Omental fat pad (tissue), 4 donors: ENCODE results near the gene POLQ. TPM values are rescaled to one million over a fixed set of nuclear protein-coding genes. Genes with fewer than 3 reads are reported as not detected.

Source experiments
- ATAC-seq: fragments of 150-250 bp; one replicate; pipeline ENCODE4 v1.9.1; 2016; ENCODE audit warnings: mild to moderate bottlenecking, moderate library complexity; ENCODE audit not compliant: low FRiP score
- DNase-seq: peaks from one replicate; pipeline ENCODE4 v3.0.0-alpha.2; 2019; ENCODE audit warnings: low spot score
- CTCF ChIP-seq, 3 donors: fragments of 450-650 bp; IDR thresholded peaks; one replicate each; pipeline ENCODE4 v1.5.1; 2016 to 2017; ENCODE audit warnings: antibody characterized with exemption in 3 of 3, mild to moderate bottlenecking in 3 of 3, moderate library complexity in 2 of 3
- total RNA-seq, 4 donors: library from RNA; depleted of rRNA; stranded (reverse); fragments of >200 nt; gene quantifications; one replicate each; pipeline ENCODE4 v1.1.0, GENCODE V29; 2016

The POLQ gene
- total RNA-seq, 4 donors from 2014 or later: 0.06 to 0.84 (median 0.25) TPM

DNA sequence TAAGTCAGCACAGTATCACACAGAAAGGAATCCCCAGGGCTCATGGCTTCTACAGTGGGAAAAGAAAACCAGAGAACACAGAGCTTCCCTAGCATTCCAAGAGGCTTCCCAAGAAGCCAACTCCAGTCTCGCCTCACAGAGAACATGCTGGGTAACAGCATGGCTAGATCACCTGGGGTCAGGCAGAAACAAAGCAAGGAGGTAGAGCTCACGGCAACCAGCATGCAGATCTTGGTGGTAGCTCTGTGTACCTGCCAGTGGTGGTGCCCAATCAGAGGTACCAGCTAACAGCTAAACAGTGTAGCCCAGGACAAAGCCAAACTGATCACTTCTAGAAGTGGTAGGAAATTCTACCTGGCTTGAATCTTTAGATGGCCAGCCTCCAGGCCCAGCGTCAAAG, 31.3 kb downstream of the POLQ start:
- TF ChIP-seq CTCF (IDR thresholded peaks at IDR 0.05): no peak
- ATAC-seq (no peak), DNase-seq (no peak)

DNA sequence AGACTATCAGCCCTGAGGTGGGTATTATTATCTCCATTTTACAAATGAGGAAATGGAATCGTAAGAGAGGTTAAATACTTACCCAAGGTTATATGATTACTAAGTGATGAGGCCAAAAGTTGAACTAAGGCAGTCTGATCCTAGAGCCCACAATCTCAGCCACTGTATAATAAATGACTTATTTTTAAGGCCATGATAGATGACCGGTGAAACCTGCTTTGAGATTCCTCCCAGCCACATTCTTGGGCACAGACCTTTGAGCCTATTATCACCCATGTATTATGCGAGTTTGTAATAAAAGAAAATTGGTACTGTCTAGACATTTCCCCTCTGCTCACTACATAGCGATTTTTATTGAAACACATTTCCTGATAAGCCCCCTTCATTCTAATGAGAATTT, 37.4 kb downstream of the POLQ start:
- DNase-seq (no peak), ATAC-seq (no peak)
- TF ChIP-seq CTCF (IDR thresholded peaks at IDR 0.05): no peak

DNA sequence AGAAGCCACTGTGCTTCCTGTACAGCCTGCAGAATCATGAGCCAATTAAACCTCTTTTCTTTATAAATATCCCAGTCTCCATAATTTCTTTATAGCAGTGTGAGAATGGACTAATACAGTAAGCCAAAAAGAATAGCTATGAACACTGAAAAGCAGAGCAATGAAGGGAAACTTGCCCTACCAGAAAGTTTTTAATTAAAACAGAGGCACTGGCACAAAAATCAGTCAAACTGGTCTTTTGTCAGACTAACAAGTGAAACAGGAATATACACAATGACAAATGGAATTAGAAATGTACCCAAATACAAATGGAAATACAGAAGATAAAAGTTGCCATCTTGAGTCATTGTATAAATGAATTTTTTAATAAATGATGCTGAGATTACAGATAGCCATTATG, 40.5 kb downstream of the POLQ start:
- DNase-seq (no peak), ATAC-seq (no peak)
- no peak for TF ChIP-seq CTCF (IDR thresholded peaks at IDR 0.05)

DNA sequence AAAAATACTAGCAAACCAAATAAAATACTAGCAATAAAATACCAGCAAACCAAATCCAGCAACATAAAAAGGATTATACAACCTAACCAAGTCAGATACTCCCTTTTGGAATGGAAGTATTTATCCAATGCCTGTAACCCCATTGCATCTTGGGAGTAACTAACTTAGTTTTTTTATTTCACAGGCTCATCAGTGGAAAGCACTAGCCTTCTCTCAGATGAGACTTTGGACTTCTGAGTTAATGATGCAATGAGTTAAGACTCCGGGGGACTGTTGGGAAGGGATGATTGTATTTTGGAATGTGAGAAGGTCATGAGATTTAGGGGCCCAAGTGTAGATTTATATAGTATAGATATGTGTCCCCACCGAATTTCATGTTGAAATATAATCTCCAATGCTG, 41.2 kb downstream of the POLQ start:
- no peak for TF ChIP-seq CTCF (IDR thresholded peaks at IDR 0.05)
- DNase-seq: no peak
- no peak for ATAC-seq

DNA sequence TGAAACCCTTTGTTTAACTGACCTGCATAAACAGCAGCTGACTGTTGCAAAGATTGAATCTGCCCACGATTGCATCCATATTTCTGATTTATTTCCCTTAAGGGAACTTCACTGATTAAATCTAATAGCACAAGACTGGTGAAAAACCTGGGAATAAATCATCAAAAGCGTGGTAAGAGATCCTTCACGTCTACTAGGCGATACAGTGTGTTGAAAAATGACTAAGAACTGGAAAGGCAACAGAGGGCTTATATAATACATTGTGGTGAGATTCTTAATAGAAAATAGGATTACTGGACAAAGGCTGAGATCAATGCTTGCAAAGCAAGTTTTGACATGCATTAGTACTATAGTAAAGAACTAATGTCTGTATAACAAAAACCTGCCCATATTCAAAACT, 49.0 kb downstream of the POLQ start:
- DNase-seq: no peak
- ATAC-seq: no peak
- TF ChIP-seq CTCF (IDR thresholded peaks at IDR 0.05): no peak

DNA sequence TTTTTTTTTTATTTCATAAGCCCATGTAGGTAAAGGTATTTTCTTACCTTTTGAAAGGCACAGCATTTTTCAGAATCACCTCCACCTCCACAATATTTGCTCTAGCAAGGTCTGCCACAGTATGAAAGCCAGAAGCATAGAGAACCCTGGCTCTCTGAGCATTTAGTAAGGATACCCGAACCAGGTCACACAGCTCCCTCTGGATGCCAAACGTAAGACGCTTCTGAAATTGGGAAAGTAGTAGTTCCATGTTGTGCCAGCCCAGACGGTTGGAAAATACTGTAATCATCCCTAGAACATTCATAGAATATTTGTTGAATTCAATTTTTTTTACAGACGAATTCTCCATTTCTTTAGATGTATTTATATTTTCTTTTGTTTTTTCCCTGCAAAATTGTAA, 52.4 kb downstream of the POLQ start:
- ATAC-seq (no peak), DNase-seq (no peak)
- no peak for TF ChIP-seq CTCF (IDR thresholded peaks at IDR 0.05)

- ATAC-seq: no peak
- no peak for TF ChIP-seq CTCF (IDR thresholded peaks at IDR 0.05)
- DNase-seq: no peak
Observed at GRCh38 chr3:121491683-121492320, 54.0 kb downstream of the POLQ start.
